ENCODE results near the gene SERPIND1.

The SERPIND1 gene

DNA sequence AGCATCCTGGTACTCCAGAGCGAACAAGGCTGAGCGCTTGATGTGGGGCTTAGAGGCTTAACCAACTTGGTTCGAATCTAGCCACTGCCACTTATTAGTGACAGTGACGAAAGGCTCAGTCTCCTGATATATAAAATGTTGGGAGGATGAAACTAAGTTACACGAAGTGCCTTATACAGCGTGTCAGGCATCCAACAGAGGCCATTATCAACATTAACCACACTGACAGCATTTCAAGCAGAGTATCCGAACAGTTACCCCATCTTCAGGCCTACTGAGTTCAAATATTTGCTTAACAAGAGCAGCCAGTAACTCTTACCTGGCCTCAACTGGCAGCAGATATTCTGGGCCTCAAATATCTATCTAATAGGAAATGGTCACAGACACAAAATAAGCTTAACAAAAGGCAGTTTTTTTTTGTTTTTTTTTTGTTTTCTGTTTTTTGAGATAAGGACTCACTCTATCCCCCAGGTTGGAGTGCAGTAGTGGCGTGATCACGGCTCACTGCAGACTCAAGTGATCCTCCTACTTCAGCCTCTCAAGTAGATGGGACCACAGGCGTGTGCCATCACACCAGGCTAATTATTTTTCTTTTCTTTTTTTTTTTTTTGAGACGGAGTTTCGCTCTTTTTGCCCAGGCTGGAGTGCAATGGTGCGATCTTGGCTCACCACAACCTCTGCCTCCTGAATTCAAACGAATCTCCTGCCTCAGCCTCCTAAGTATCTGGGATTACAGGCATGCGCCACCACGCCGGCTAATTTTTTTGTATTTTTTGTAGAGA, 2.9 kb downstream of the SERPIND1 start:
- DNase-seq = no peak

DNA sequence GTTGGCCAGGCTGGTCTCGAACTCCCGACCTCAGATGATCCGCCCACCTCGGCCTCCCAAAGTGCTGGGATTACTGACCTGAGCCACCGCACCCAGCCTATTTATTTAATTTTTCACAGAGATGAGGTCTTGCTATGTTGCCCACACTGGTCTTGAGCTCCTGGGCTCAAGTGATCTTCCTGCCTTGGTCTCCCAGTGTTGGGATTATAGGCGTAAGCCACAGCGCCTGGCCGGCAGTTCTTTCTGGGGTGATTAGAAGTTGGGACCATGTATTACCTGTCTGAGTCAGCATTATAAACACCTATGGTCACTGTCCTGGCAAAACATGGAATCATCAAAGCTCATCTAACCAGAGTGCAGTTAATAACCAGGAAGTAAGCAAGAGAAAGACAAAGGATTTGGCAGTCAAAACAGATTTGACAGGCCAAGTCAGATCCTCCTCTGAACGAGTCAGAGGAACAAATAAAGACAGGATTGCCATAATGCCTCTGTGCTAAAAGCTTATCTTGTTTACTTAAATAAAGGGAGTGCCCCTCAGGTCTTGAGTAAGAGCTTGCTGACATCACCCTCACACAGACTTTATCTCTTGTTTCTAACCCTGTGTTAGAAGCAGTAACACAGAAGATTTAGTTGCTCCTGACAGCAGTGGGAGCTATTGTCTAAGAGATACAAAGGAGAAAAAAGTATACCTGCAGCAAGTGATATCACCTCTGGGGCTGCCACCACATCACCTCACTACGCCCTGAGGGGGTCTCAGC, 3.7 kb downstream of the SERPIND1 start:
- no peak for DNase-seq

DNA sequence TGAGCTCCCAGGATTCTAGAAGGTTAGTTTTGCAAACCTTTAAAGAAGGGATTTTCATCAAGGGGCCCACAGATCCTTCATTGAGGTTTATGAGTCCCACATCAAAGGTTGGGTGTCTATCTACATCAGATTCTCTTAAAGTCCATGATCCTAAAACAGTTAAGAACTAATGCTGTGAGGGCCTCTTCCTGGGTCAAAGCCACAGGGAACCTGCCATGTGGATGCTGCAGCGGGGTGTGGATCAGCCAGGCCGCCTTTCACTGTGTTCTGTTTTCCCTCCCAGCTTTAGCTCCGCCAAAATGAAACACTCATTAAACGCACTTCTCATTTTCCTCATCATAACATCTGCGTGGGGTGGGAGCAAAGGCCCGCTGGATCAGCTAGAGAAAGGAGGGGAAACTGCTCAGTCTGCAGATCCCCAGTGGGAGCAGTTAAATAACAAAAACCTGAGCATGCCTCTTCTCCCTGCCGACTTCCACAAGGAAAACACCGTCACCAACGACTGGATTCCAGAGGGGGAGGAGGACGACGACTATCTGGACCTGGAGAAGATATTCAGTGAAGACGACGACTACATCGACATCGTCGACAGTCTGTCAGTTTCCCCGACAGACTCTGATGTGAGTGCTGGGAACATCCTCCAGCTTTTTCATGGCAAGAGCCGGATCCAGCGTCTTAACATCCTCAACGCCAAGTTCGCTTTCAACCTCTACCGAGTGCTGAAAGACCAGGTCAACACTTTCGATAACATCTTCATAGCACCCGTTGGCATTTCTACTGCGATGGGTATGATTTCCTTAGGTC, 5.3 kb downstream of the SERPIND1 start:
- no peak for DNase-seq

DNA sequence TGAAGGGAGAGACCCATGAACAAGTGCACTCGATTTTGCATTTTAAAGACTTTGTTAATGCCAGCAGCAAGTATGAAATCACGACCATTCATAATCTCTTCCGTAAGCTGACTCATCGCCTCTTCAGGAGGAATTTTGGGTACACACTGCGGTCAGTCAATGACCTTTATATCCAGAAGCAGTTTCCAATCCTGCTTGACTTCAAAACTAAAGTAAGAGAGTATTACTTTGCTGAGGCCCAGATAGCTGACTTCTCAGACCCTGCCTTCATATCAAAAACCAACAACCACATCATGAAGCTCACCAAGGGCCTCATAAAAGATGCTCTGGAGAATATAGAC, 5.9 kb downstream of the SERPIND1 start:
- DNase-seq = no peak

DNA sequence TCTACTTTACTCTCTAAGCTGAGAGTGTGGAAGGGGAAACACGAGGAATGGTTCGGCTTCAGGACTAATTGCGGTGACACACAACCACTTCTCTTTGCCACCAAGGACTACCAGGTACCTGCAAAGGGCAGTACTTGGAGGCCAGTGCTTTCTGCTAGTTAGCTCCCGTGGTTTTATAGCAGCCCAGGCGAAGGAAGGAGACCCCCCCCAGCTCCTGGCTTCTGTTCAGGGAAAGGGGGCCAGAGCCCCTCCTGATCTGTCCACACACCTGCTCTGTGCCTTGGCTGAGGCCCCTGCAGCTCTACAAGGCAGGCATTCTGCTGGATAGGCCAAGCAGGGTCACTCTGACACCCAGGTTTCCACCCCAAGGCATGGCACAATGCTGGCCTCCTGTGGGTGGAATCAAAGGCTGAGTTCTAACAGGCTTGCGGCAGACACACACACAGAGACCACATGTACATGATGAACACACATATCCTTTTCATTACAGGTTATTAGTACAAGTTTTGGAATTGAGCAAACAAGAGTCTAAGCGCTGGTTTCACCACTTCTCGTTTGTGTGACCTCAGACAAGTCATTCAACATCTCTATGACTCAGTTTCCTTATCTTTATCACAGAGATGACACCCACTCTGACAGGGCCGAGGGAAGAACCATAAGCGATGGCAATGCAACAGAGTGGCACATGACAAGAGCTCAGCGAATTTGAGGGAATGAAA, 7.5 kb downstream of the SERPIND1 start:
- peak; percentile 52 for DNase-seq

DNA sequence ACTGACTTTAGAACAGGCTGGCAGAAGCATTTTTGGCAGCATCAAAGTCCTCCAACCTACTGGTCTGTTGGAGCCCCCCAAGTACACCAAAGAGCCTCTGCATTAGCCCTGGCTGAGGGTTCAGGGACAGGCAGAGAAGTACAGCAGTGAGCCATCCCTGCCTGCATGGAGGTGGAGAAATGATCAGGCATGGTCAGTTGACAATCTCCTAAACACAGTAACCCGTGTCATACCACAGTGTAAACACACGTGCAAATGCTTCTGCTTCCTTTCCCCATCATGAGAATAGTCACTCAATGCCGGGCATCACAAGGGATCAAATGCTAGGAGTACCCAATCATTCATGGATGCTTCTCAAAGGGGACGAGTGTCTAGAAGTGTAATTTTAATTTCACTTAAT, 8.2 kb downstream of the SERPIND1 start:
- no peak for DNase-seq

DNA sequence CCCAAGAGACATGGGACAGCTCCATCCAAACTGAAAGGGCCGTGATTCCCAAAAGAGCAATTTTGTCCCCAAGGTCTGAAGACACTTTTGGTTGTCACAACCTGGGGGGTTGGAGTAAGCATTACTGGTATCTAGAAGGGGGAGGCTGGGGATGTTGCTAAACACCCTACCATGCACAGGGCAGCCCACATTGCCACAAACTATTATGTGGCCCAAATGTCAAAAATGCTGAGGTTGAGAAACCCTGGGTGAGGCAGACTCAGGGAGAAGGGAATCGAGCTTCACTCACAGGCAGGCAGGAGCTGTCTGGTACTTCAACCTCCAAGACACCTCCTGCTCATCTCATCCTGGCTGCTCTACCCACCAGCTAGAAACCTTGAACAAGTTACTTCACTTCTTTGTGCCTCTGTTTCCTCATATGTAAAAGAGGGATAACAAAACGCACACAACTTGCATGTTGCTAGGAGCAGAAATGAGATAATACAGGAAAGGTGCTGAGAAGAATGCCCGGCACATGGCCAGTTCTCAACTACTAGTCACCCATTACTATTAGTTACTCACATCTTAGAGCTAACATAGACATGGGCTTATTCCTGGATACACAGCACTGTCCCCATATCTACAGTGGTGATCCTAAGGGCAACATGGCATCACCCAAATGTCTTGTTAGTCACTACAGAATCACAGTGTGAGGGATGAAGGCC, 8.8 kb downstream of the SERPIND1 start:
- DNase-seq = no peak

DNA sequence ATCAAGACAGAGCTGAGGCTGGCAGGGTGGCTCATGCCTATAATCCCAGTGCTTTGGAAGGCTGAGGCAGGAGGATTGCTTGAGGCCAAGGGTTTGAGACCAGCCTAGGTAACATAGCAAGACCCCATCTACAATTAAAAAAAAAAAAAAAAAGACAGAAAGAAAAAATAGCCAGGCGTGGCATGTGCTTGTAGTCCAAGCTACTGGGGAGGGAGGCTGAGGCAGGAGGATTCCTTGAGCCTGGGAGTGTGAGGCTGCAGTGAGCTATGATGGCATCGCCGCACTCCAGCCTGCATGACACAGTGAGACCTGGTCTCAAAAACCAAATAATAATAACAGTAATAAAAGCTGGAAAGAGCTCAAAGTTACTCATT, 9.4 kb downstream of the SERPIND1 start:
- no peak for DNase-seq

DNA sequence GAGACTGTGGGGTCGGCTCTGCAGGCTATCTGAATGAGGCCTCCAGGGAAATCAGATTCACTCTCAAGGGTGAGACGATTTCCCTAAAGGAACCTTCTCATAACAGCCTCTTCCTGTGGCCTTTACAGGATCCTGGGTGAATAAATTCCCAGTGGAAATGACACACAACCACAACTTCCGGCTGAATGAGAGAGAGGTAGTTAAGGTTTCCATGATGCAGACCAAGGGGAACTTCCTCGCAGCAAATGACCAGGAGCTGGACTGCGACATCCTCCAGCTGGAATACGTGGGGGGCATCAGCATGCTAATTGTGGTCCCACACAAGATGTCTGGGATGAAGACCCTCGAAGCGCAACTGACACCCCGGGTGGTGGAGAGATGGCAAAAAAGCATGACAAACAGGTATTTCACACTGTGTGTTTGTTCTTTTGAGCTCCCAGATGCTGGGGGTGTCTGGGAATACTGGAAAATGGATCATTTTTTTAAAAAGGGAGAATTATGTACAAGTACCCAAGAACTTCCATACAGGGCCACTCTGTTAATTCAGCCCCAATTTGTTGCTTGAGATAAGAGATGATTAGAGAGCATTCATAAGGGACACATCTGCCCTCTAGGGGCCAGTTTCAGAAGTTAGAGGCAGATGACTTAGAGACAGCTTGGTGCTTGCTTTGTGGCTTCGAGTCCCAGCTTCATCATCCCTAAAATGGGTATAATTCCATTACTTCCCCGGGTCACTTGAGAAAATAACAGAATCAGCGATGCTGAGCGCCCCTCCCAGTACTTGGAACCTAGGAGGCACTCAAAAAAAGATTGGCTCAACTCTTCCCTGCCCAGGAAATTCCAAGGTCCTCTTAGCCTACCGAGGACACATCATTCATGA, 10.2 kb downstream of the SERPIND1 start:
- peak; percentile 56 for DNase-seq

DNA sequence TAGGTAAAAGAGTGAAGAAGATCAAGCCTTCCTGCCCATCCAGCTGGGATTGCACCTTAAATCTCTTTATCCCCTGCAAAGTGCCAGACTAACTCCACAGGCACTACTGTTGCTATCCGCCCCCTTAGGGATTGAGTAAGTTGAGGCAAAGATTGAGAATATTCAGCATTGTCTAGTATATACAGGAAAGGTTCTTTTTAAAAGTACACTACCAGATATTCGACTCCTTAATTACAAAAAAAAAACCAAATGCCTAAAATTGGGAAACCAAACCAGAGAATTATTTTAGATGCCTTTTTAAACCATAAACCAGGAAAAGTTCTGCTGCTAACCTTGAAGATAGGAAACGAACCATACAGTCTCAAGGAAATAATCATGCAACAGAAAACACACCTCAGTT, 11.5 kb downstream of the SERPIND1 start:
- no peak for DNase-seq

DNA sequence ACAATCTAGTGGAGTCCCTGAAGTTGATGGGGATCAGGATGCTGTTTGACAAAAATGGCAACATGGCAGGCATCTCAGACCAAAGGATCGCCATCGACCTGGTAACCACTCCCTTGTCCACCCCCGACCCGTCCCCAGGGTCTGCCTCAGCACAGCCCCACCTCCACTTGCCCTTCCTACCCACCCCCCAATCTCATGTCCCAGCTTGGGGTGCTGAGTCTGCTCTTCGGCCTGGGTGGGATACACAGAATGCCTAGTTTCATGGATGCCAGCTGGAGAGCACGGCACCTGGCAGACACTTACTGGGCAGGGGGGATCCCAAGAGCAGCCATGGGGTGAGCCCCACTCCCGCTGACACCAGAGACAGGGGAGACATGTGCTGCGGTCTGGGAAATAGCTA, 12.1 kb downstream of the SERPIND1 start:
- DNase-seq = no peak

DNA sequence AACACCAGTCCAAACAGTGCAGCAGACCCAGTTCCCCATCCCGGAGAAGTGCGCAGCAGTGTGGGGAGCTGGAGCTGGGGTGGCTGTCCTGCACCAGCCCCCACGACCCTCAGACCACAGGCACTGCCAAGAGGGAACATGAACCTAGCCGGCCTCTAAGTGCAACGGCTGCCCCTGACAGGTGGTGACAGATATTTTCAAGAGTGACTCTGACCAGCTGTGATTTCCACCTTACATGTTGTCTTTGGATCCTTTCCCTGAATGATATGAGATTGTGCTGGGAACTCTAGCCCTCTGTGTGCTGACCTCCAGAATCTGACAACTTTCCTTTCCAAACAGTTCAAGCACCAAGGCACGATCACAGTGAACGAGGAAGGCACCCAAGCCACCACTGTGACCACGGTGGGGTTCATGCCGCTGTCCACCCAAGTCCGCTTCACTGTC, 12.6 kb downstream of the SERPIND1 start:
- no peak for DNase-seq

DNA sequence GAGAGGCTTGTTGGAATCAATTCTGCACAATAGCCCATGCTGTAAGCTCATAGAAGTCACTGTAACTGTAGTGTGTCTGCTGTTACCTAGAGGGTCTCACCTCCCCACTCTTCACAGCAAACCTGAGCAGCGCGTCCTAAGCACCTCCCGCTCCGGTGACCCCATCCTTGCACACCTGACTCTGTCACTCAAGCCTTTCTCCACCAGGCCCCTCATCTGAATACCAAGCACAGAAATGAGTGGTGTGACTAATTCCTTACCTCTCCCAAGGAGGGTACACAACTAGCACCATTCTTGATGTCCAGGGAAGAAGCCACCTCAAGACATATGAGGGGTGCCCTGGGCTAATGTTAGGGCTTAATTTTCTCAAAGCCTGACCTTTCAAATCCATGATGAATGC, 13.3 kb downstream of the SERPIND1 start:
- DNase-seq = no peak

DNA sequence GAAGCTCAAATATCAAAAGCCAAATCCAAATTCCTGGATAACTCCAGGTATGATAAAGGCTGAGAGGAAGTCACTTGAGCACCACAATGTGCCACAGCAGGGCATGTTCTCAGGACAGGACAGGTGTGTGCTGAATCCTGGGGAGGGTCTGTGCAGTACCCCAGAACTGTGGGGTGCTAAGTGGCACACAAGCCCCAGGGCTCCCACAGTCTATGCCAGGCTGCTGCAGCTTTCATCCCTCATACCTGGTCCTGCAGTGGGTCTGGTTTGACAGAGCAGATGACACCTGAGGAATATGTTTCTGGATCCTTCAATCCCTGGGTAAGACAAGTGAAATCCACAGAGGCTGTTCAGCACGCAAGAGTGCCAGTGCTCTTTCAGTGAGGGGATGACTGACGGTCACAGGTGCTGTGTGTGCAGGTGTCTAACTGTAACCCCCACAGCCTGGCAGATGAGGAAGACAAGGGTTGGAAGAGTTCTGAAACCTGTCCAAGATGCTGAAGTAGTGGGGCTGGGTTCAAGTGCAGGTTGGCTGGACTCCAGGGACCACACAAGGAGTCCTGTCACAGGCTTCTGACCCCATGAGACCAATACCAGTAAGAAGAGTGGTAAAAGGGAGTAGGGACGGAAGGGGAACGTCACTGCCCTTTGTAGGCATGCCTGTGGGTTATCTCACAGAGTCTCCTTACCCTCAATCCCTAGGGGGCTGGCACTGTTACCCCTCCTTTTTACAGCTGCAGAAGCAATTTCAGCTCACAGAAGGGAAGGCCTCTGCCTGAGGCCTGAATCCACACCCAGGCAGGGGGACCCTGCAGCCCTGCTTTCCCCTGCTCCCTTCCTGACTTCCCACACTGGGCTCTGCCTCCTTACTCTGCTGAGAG, 14.1 kb downstream of the SERPIND1 start:
- DNase-seq = no peak

DNA sequence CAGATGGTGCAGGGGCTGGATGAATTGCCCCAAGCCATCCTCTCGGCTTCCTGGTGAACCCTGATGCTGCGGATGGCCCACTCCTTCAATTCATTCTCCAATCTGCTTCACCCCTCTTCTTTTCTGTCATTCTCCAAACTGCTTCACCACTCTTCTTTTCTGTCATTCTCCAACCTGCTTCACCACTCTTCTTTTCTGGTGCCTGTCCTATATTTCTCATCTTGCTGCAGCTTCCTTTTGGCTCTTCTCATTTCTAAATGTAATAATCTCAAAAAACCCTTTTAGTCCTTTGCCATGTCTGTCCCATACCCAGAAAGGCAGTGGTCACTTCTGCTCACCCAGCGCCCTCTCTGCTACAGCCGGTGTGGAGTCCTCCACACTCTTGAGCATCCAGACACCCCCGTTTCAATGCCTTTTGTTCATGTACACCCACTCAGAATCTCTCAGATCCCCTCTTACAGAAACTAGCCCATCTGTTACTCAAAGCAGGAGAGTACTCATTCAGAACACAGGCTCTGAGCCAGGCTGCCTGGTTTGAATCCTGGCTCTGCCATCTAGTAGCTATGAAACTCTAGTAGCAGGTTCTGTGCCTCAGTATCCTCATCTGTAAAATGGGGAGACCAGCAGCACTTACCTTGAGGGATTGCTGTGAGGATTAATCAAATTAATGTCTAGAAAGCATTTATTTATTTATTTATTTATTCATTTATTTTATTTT, 14.9 kb downstream of the SERPIND1 start:
- DNase-seq = no peak

DNA sequence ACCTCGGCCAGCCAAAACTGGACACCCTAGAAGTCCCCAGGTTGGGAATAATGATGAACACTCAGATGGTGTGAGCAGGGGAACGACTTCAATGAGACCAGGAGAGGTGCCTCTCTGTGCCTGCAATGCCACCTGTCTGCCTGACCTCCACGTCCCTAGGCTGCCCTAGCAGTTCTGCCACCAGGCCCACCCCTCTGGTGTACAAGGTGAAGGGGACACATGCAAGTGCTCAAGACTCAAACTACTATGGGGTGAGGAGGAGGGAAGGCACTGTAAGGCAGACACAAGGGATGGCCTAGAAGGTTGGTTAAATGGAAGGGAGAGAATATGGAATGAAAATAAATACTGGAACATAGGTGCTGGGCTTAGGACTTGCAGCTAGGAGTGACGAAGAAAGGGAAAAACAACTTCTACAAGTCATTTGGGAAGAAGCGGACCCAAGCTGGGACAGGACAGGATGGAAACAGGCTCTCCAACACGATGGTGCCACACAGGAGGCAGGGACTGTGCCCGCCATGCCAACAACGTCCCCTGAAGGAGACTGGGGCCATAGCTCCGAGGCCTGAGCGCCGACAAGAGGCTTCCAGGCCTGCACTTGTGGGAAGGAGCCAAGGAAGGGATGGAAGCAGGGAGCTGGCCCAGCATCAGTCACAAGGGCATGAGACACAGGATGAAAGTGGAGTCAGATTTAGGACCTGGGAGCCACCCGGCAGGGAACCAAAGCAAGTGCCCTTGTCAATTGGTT, 18.5 kb downstream of the SERPIND1 start:
- DNase-seq = no peak

DNA sequence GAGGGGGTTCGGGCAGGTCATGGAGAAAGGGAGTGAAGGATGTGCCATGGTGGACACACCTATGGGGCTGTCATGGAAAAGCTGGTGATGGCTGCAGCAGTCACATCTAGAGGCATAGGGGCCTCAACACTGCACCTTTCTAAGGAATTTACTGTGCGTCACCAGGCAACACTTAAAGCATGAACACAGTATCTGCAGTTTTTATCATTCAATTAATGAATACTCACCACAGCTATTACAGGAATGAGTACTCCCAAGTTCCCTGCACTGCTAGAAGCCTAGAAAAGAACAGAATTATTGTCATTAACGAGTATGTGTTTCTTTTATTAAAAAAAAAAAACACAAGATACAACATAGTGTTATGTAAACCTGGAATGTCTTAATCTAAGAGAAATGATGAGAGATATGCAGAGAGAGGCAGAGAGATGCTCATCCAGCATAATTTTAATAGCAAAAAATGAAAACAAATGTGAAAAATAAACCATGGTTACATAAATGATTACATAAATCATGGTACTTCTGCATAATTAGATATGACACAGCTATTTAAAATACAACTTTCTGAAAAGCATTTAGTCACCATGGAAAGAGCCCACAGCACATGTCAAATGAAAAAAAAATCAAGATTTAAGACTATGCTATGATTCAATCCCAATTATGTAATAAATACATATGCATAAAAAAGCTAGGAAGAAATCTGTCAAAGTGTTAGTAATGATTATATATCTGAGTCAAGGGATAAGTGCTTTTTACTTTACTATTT, 19.2 kb downstream of the SERPIND1 start:
- no peak for DNase-seq

All from stimulated activated CD4-positive, alpha-beta T cell treated with anti-CD3 and anti-CD28 coated beads, Interleukin-15, amount 100 ng/mL, for 24 hours (primary cell).